HepG2 (cell line): Measurements from ENCODE around the gene SEMA3C. TPM values are rescaled to one million over a fixed set of nuclear protein-coding genes. Genes with fewer than 3 reads are reported as not detected.

ENCODE experiments used
- ATAC-seq: fragments of 200-7000 bp; cut with Tn5 transposase; 3 replicates; pipeline ENCODE4 v1.9.1; 2020; ENCODE audit warnings: mild to moderate bottlenecking, moderate library complexity
- BruUV-seq: library from RNA; stranded (reverse); fragments of 400-500 nt; replicated peaks from 2 replicates; lab custom pipeline; 2021; lab: Mats Ljungman, UMichigan
- CTCF ChIA-PET: fragments of 300-600 bp; formaldehyde crosslinking; extraction: SDS; loops from one replicate; lab custom pipeline; 2021; ENCODE audit warnings: low total read pairs, inconsistent platforms, low intra/inter-chr PET ratio; lab: Yijun Ruan, JAX
- POLR2A ChIA-PET: fragments of 350-600 bp; sonication (Branson Sonifier 250); formaldehyde crosslinking; loops from one replicate; lab custom pipeline; 2020; ENCODE audit warnings: antibody characterized with exemption, inconsistent platforms; lab: Yijun Ruan, JAX
- DNase-seq: peaks from one replicate; pipeline ENCODE4 v3.0.0-alpha.2; 2015; ENCODE audit warnings: low spot score
- FAIRE-seq: peaks from 3 replicates; lab custom pipeline; 2011; peaks lifted over from hg19 to GRCh38; lab: Jason Lieb, UNC
- H2AFZ ChIP-seq: one replicate; pipeline ENCODE4 v1.6.1; 2011; ENCODE audit warnings: low read length, inconsistent platforms
- H3K27ac ChIP-seq: fragments of 300-600 bp; 3 replicates; pipeline ENCODE4 v1.8.0; 2011; ENCODE audit warnings: mixed run types, mild to moderate bottlenecking, mixed read lengths, low read length, inconsistent platforms; ENCODE audit not compliant: insufficient read depth; ENCODE audit errors: extremely low read length
- H3K27me3 ChIP-seq, 2 experiments: fragments of 200-600 bp in 1 of 2; 2 replicates in 1 of 2; 3 replicates in 1 of 2; pipeline versions ENCODE4 v1.6.0 to v1.8.0; 2011; ENCODE audit warnings: low read length in 2 of 2, mild to moderate bottlenecking in 2 of 2, moderate library complexity in 2 of 2, inconsistent platforms in 1 of 2; ENCODE audit not compliant: insufficient read depth in 2 of 2, control insufficient read depth in 1 of 2
- H3K36me3 ChIP-seq, 2 experiments: fragments of 200-600 bp in 1 of 2; replicated peaks in 1 of 2; 2 replicates in 1 of 2; 3 replicates in 1 of 2; pipeline versions ENCODE4 v1.5.1 to v1.8.0; 2011; ENCODE audit warnings: low read length in 2 of 2, inconsistent platforms in 1 of 2; ENCODE audit not compliant: insufficient read depth in 2 of 2, control insufficient read depth in 1 of 2
- H3K4me1 ChIP-seq: 2 replicates; pipeline ENCODE4 v1.5.1; 2012; ENCODE audit warnings: low read length, inconsistent platforms; ENCODE audit not compliant: insufficient read depth
- H3K4me2 ChIP-seq: 2 replicates; pipeline ENCODE4 v1.6.0; 2011; ENCODE audit warnings: low read depth, low read length, inconsistent platforms
- H3K4me3 ChIP-seq, 3 experiments: fragments of 200-600 bp in 1 of 3; sonication (generic), shearing (Covaris generic) in 1 of 3; replicated peaks in 1 of 3; 2 replicates each; pipeline ENCODE4 v1.5.1; 2011 to 2016; ENCODE audit warnings: low read length in 3 of 3, inconsistent platforms in 2 of 3, low read depth in 2 of 3, mild to moderate bottlenecking in 2 of 3, control low read depth in 1 of 3, mixed read lengths in 1 of 3; ENCODE audit not compliant: insufficient read depth in 1 of 3
- H3K79me2 ChIP-seq: one replicate; pipeline ENCODE4 v1.6.1; 2011; ENCODE audit warnings: low read length, inconsistent platforms; ENCODE audit not compliant: insufficient read depth
- H3K9ac ChIP-seq: 2 replicates; pipeline ENCODE4 v1.6.0; 2011; ENCODE audit warnings: mild to moderate bottlenecking, low read depth, low read length, inconsistent platforms; ENCODE audit not compliant: insufficient read depth
- H3K9me3 ChIP-seq: 2 replicates; pipeline ENCODE4 v1.5.1; 2012; ENCODE audit warnings: mild to moderate bottlenecking, low read length
- H4K20me1 ChIP-seq: 2 replicates; pipeline ENCODE4 v1.6.0; 2011; ENCODE audit warnings: inconsistent platforms, mild to moderate bottlenecking, low read length, moderate library complexity; ENCODE audit not compliant: insufficient read depth
- RFX5 ChIP-seq: IDR thresholded peaks from 2 replicates; pipeline ENCODE4 v1.6.1; 2011; ENCODE audit warnings: low read depth, low read length, improper control_type of control experiment
- WIZ ChIP-seq: sonication (generic); formaldehyde crosslinking; IDR thresholded peaks from 2 replicates; pipeline ENCODE4 v1.5.1; 2020; ENCODE audit warnings: mild to moderate bottlenecking, missing genetic modification reagents
- ZNF761 ChIP-seq: sonication (generic); formaldehyde crosslinking; conservative IDR thresholded peaks from 2 replicates; pipeline ENCODE4 v1.4.0; 2020; ENCODE audit warnings: mild to moderate bottlenecking, missing genetic modification reagents
- WGBS: methylation state at CpG from one replicate; pipeline ENCODE4 v1.1.6; 2017; ENCODE audit warnings: low lambda C conversion rate; 5-methylcytosine and 5-hydroxymethylcytosine counted together
- in situ Hi-C: cut with HindIII; loops from 2 replicates; pipeline ENCODE4 v1.10.0; 2017; ENCODE audit warnings: low pct_unique_long_range_greater_than_20kb; ENCODE audit not compliant: extremely low pct_ligation_motif_present
- intact Hi-C: fragments of 100-400 bp; cut with micrococcal nuclease; formaldehyde crosslinking; loops from one replicate; pipeline ENCODE4 v1.10.0; 2022; ENCODE audit not compliant: unreplicated experiment
- polyA plus RNA-seq, 8 experiments: library from polyadenylated mRNA; depleted of rRNA in 3 of 8; stranded (reverse) in 7 of 8; unstranded in 1 of 8; fragments of >200 nt; fragmentation: Illumina TruSeq in 4 of 8; extraction: Trizol in 4 of 8; gene quantifications; 2 replicates each; pipeline versions ENCODE4 v1.2.1 to v1.2.3, GENCODE V29; 2011 to 2016; ENCODE audit warnings: low read depth in 4 of 8, missing spikeins in 1 of 8, mixed read lengths in 1 of 8; ENCODE audit not compliant: insufficient read depth in 1 of 8
- total RNA-seq, 5 experiments: library from RNA; depleted of rRNA; stranded (reverse); fragments of >200 nt; fragmentation: Illumina TruSeq; extraction: Trizol; gene quantifications; 2 replicates each; pipeline ENCODE4 v1.2.3, GENCODE V29; 2016; ENCODE audit warnings: low read depth in 1 of 5
- TF ChIP-seq, protein P1 (sequence below): sonication (generic); formaldehyde crosslinking; IDR thresholded peaks from 2 replicates; pipeline ENCODE4 v1.4.0; 2020; ENCODE audit warnings: missing genetic modification reagents, borderline replicate concordance

Gene SEMA3C
- total and polyA plus RNA-seq, 2 of the 13 experiments (the other 11 are each of a cell fraction or from before 2014, with no cell fraction given), result 0.05 to 0.13 TPM

- no peak overlapping the region for H3K27ac ChIP-seq
- intact Hi-C loops, result no loop called here
- TF ChIP-seq WIZ (CRISPR knock-in tag), result no peak
- TF ChIP-seq ZNF761 (CRISPR knock-in tag), result no peak
- no peak for TF ChIP-seq RFX5
- TF ChIP-seq, protein P1, sequence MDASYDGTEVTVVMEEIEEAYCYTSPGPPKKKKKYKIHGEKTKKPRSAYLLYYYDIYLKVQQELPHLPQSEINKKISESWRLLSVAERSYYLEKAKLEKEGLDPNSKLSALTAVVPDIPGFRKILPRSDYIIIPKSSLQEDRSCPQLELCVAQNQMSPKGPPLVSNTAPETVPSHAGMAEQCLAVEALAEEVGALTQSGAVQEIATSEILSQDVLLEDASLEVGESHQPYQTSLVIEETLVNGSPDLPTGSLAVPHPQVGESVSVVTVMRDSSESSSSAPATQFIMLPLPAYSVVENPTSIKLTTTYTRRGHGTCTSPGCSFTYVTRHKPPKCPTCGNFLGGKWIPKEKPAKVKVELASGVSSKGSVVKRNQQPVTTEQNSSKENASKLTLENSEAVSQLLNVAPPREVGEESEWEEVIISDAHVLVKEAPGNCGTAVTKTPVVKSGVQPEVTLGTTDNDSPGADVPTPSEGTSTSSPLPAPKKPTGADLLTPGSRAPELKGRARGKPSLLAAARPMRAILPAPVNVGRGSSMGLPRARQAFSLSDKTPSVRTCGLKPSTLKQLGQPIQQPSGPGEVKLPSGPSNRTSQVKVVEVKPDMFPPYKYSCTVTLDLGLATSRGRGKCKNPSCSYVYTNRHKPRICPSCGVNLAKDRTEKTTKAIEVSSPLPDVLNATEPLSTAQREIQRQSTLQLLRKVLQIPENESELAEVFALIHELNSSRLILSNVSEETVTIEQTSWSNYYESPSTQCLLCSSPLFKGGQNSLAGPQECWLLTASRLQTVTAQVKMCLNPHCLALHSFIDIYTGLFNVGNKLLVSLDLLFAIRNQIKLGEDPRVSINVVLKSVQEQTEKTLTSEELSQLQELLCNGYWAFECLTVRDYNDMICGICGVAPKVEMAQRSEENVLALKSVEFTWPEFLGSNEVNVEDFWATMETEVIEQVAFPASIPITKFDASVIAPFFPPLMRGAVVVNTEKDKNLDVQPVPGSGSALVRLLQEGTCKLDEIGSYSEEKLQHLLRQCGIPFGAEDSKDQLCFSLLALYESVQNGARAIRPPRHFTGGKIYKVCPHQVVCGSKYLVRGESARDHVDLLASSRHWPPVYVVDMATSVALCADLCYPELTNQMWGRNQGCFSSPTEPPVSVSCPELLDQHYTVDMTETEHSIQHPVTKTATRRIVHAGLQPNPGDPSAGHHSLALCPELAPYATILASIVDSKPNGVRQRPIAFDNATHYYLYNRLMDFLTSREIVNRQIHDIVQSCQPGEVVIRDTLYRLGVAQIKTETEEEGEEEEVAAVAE (CRISPR knock-in tag), result no peak
- TF ChIP-seq, all 625 proteins: peak for 0
- H3K9me3 ChIP-seq, result no peaks in the 10 kb centered on the region
- no peaks in the 10 kb centered on the region for H3K79me2 ChIP-seq
- H3K36me3 ChIP-seq, result no peaks in the 10 kb centered on the region
- no peaks in the 10 kb centered on the region for H3K4me1 ChIP-seq
- H3K4me2 ChIP-seq, result no peak overlapping the region
- no peak for ATAC-seq
- no peak for DNase-seq
- H2AFZ ChIP-seq, result no peak overlapping the region
- no peaks in the 10 kb centered on the region for H4K20me1 ChIP-seq
- no peak overlapping the region for H3K9ac ChIP-seq
- no peak for FAIRE-seq
- BruUV-seq, result no TSS peak
- CTCF ChIA-PET, result no interaction called here
- no peak overlapping the region for H3K4me3 ChIP-seq
- in situ Hi-C loops, result loop anchor here (25.0 kb wide), 1 partner anchor 554 kb away; no protein-coding TSS in a partner anchor
- no peaks in the 10 kb centered on the region for H3K27me3 ChIP-seq
- 46% methylated on average over 6 of the region's 6 CpGs for WGBS
- POLR2A ChIA-PET, result no interaction called here
Observed at GRCh38 chr7:80908360-80908797, 10.5 kb downstream of the SEMA3C start.
